Measurements from ENCODE around the gene ABHD6.
"Not testable (repeated sequence)": the region's sequence is repeated elsewhere in the genome, so short reads cannot be mapped to it uniquely, and the experiment has no call there.

DNA sequence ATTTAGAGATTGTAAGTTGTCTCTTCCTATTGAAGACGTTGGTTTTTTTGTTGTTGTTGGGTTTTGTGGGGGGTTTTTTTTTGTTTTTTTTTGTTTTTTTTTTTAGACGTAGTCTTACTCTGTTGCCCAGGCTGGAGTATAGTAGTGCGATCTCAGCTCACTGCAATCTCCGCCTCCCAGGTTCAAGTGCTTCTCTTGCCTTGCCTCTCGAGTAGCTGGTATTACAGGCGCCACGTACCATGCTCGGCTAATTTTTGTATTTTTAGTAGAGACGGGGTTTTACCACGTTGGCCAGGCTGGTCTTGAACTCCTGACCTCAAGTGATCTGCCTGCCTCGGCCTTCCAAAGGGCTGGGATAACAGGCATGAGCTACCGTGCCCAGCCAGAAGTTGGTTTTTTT, 101.6 kb downstream of the ABHD6 start:
- not testable (repeated sequence) for TF ChIP-seq CTCF, POLR2A (IDR thresholded peaks at IDR 0.05)
